ENCODE data around the gene SLC11A2.

SLC11A2 gene

DNA sequence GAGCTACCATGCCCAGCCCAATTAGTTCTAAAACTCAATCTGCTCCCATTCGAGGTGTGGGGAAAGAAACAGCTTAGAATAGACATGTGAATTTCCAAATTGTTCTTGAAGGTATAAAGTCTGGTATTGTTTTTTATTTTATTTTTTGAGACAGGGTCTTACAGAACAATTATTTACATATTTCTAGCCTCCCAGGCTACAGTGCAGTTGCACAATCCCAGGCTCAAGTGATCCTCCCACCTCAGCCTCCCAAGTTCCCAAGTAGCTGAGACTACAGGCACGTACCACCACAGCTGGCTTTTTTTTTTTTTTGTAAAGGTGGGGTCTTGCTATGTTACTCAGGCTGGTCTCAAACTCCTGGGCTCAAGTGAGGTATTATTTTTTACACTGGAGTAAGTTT lies 6.3 kb downstream of the SLC11A2 start:
- TF ChIP-seq ZNF8 (CRISPR knock-in tag; IDR thresholded peaks at IDR 0.05) (no peak), OSR1 (CRISPR knock-in tag; IDR thresholded peaks at IDR 0.05) (no peak), ESRRG (CRISPR knock-in tag; IDR thresholded peaks at IDR 0.05) (no peak), GLIS3 (CRISPR knock-in tag; IDR thresholded peaks at IDR 0.05) (no peak), ISL1 (CRISPR knock-in tag; IDR thresholded peaks at IDR 0.05) (no peak), ZNF70 (CRISPR knock-in tag; IDR thresholded peaks at IDR 0.05) (no peak)
- TF ChIP-seq, protein P1, sequence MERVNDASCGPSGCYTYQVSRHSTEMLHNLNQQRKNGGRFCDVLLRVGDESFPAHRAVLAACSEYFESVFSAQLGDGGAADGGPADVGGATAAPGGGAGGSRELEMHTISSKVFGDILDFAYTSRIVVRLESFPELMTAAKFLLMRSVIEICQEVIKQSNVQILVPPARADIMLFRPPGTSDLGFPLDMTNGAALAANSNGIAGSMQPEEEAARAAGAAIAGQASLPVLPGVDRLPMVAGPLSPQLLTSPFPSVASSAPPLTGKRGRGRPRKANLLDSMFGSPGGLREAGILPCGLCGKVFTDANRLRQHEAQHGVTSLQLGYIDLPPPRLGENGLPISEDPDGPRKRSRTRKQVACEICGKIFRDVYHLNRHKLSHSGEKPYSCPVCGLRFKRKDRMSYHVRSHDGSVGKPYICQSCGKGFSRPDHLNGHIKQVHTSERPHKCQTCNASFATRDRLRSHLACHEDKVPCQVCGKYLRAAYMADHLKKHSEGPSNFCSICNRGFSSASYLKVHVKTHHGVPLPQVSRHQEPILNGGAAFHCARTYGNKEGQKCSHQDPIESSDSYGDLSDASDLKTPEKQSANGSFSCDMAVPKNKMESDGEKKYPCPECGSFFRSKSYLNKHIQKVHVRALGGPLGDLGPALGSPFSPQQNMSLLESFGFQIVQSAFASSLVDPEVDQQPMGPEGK (CRISPR knock-in tag; IDR thresholded peaks at IDR 0.05; ENCODE audit: borderline replicate concordance) = no peak
- TF ChIP-seq, protein P2, sequence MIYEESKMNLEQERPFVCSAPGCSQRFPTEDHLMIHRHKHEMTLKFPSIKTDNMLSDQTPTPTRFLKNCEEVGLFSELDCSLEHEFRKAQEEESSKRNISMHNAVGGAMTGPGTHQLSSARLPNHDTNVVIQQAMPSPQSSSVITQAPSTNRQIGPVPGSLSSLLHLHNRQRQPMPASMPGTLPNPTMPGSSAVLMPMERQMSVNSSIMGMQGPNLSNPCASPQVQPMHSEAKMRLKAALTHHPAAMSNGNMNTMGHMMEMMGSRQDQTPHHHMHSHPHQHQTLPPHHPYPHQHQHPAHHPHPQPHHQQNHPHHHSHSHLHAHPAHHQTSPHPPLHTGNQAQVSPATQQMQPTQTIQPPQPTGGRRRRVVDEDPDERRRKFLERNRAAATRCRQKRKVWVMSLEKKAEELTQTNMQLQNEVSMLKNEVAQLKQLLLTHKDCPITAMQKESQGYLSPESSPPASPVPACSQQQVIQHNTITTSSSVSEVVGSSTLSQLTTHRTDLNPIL (CRISPR knock-in tag; IDR thresholded peaks at IDR 0.05; ENCODE audit: low read depth) = no peak
- no peak for ATAC-seq

DNA sequence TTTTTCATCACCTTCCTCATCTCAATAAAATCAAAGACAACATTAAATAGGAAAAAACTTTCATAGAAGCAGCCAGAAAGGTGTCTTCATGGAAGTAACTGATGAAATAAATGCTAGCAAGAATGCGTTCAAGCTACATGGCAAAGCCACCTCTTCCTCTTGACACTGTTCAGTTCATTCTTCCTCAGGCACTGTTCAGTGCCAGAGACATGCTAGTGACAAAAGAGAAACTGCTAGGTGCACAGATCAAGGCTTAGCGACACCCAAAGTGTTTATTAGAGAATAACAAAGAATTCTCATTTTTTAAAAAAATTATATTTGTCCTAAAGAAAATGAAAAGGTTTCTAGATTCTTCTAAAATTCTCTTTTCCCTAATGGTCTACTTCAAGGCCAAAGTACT lies 7.2 kb downstream of the SLC11A2 start:
- TF ChIP-seq SNAI2 (CRISPR knock-in tag; IDR thresholded peaks at IDR 0.05) = no peak
- TF ChIP-seq, protein P1 (CRISPR knock-in tag; IDR thresholded peaks at IDR 0.05; ENCODE audit: borderline replicate concordance) = no peak
- TF ChIP-seq ZC3H10 (CRISPR knock-in tag; IDR thresholded peaks at IDR 0.05) = no peak
- TF ChIP-seq ARNTL (CRISPR knock-in tag; IDR thresholded peaks at IDR 0.05; ENCODE audit: borderline replicate concordance, low read depth) = no peak
- TF ChIP-seq, protein P3, sequence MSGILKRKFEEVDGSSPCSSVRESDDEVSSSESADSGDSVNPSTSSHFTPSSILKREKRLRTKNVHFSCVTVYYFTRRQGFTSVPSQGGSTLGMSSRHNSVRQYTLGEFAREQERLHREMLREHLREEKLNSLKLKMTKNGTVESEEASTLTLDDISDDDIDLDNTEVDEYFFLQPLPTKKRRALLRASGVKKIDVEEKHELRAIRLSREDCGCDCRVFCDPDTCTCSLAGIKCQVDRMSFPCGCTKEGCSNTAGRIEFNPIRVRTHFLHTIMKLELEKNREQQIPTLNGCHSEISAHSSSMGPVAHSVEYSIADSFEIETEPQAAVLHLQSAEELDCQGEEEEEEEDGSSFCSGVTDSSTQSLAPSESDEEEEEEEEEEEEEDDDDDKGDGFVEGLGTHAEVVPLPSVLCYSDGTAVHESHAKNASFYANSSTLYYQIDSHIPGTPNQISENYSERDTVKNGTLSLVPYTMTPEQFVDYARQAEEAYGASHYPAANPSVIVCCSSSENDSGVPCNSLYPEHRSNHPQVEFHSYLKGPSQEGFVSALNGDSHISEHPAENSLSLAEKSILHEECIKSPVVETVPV (CRISPR knock-in tag; IDR thresholded peaks at IDR 0.05) = no peak
- TF ChIP-seq PPARA (CRISPR knock-in tag; IDR thresholded peaks at IDR 0.05; ENCODE audit: borderline replicate concordance) = no peak
- TF ChIP-seq, protein P2 (CRISPR knock-in tag; IDR thresholded peaks at IDR 0.05; ENCODE audit: low read depth) = no peak
- TF ChIP-seq ZNF70 (CRISPR knock-in tag; IDR thresholded peaks at IDR 0.05) = no peak
- no peak for TF ChIP-seq BACH2 (CRISPR knock-in tag; IDR thresholded peaks at IDR 0.05; ENCODE audit: borderline replicate concordance)
- TF ChIP-seq GLIS3 (CRISPR knock-in tag; IDR thresholded peaks at IDR 0.05) = no peak
- TF ChIP-seq TOX (CRISPR knock-in tag; IDR thresholded peaks at IDR 0.05; ENCODE audit: borderline replicate concordance) = no peak
- TF ChIP-seq, protein P4, sequence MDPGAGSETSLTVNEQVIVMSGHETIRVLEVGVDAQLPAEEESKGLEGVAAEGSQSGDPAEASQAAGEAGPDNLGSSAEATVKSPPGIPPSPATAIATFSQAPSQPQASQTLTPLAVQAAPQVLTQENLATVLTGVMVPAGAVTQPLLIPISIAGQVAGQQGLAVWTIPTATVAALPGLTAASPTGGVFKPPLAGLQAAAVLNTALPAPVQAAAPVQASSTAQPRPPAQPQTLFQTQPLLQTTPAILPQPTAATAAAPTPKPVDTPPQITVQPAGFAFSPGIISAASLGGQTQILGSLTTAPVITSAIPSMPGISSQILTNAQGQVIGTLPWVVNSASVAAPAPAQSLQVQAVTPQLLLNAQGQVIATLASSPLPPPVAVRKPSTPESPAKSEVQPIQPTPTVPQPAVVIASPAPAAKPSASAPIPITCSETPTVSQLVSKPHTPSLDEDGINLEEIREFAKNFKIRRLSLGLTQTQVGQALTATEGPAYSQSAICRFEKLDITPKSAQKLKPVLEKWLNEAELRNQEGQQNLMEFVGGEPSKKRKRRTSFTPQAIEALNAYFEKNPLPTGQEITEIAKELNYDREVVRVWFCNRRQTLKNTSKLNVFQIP (CRISPR knock-in tag; IDR thresholded peaks at IDR 0.05; ENCODE audit: borderline replicate concordance, low read depth) = no peak
- no peak for TF ChIP-seq ESRRG (CRISPR knock-in tag; IDR thresholded peaks at IDR 0.05)
- TF ChIP-seq, protein P5, sequence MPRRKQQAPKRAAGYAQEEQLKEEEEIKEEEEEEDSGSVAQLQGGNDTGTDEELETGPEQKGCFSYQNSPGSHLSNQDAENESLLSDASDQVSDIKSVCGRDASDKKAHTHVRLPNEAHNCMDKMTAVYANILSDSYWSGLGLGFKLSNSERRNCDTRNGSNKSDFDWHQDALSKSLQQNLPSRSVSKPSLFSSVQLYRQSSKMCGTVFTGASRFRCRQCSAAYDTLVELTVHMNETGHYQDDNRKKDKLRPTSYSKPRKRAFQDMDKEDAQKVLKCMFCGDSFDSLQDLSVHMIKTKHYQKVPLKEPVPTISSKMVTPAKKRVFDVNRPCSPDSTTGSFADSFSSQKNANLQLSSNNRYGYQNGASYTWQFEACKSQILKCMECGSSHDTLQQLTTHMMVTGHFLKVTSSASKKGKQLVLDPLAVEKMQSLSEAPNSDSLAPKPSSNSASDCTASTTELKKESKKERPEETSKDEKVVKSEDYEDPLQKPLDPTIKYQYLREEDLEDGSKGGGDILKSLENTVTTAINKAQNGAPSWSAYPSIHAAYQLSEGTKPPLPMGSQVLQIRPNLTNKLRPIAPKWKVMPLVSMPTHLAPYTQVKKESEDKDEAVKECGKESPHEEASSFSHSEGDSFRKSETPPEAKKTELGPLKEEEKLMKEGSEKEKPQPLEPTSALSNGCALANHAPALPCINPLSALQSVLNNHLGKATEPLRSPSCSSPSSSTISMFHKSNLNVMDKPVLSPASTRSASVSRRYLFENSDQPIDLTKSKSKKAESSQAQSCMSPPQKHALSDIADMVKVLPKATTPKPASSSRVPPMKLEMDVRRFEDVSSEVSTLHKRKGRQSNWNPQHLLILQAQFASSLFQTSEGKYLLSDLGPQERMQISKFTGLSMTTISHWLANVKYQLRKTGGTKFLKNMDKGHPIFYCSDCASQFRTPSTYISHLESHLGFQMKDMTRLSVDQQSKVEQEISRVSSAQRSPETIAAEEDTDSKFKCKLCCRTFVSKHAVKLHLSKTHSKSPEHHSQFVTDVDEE (CRISPR knock-in tag; IDR thresholded peaks at IDR 0.05) = no peak
- no peak for TF ChIP-seq ZNF565 (CRISPR knock-in tag; conservative IDR thresholded peaks at IDR 0.05; ENCODE audit: low read depth)
- TF ChIP-seq ZNF8 (CRISPR knock-in tag; IDR thresholded peaks at IDR 0.05) = no peak
- TF ChIP-seq ZFP3 (CRISPR knock-in tag; IDR thresholded peaks at IDR 0.05) = no peak
- no peak for TF ChIP-seq ZFP30 (CRISPR knock-in tag; IDR thresholded peaks at IDR 0.05)
- no peak for TF ChIP-seq OSR1 (CRISPR knock-in tag; IDR thresholded peaks at IDR 0.05)

More for the DNA sequence above, 7.2 kb downstream of the SLC11A2 start:
- ATAC-seq = no peak
